Right ventricle myocardium superior (tissue), 1 donor: ENCODE data around the gene NUP35. TPM values are rescaled to one million over a fixed set of nuclear protein-coding genes. Genes with fewer than 3 reads are reported as not detected.
"Not testable (repeated sequence)": the region's sequence is repeated elsewhere in the genome, so short reads cannot be mapped to it uniquely, and the experiment has no call there.

Experiments used
- ATAC-seq: fragments of 200-7000 bp; cut with Tn5 transposase; one replicate; pipeline ENCODE4 v1.9.1; 2020; ENCODE audit warnings: mild to moderate bottlenecking; ENCODE audit not compliant: poor library complexity
- DNase-seq: peaks from one replicate; pipeline ENCODE4 v3.0.0-alpha.2; 2020
- intact Hi-C: fragments of 100-400 bp; cut with DNase I; formaldehyde crosslinking; loops from one replicate; pipeline ENCODE4 v1.11.2; 2022
- total RNA-seq: library from RNA; stranded (reverse); fragmentation: NEBNext Ultra II Directional; extraction: Animal tissue kit (Norgen Biotek cat#: 25700); gene quantifications from one replicate; pipeline ENCODE4 v1.2.1, GENCODE V29; 2021
- donor health status: DM: no; HTN: yes; CAD: no; lungs with severe emphysema.

The NUP35 gene
- total RNA-seq, 1 donor from 2014 or later = 9.6 TPM

DNA sequence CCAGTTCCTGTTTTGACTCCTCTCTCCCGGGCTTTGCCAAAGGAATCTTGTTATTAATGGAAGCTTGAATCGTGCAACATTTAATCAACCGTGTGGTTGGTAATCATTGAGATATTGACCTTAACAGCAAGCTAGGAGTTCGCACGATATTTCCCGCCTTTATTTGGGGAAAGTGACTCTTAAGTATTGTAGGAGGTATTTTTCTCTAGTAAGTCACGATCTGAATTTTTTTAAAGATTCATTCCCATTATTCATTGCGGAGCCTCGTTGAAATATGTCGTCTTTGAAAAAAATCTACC, 663 bp downstream of the NUP35 start:
- no peak for ATAC-seq
- DNase-seq = no peak
- intact Hi-C loops = no loop called here

- DNase-seq (no peak), ATAC-seq (no peak)
- intact Hi-C loops = no loop called here
These were observed 1.6 kb downstream of the NUP35 start for GRCh38 chr2:183125659-183126341.

DNA sequence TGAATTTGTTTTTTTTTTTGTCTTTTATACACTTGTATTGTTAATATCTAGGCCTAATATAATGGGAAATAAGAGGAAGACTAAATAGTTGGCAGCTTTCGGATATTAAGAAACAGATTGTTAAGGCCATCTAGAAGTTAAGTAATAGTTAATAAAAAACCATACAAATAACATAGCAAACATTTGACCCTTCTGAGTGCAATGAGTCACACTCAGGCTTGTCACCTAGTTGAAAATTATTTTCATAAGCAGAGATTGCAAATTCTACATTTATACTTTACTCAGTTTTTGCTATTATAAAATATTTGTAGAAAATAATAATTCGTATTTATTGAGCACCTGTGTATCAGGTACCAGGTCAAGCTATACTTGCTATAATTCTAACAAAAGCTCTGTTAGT, 2.4 kb downstream of the NUP35 start:
- no peak for DNase-seq
- intact Hi-C loops = no loop called here
- no peak for ATAC-seq

DNA sequence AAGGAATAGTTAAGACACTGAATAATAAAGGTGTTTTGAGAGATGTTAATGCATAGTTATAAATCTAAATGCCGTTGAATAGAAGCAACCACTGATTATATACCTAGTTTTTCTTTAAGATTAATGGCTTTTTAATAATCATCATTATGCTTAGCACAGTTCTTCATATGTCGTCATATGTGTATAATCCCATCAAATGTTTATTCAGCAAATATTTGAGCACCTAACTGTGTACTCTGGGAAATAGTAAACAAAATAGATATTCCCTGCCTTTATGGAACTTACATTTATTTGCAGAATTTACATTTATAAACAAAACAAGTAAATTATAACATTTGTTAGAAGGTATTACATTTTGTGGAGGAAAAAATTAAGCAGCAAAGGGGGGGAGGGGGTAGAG, 9.8 kb downstream of the NUP35 start:
- intact Hi-C loops = no loop called here
- no peak for ATAC-seq
- no peak for DNase-seq

GRCh38 chr2:183148955-183149354, 24.7 kb downstream of the NUP35 start:
- intact Hi-C loops = no loop called here
- ATAC-seq (no peak), DNase-seq (no peak)

- intact Hi-C loops = no loop called here
- ATAC-seq (peak; percentile 63), DNase-seq (no peak)
These were observed 25.2 kb downstream of the NUP35 start for GRCh38 chr2:183149489-183149888.

DNA sequence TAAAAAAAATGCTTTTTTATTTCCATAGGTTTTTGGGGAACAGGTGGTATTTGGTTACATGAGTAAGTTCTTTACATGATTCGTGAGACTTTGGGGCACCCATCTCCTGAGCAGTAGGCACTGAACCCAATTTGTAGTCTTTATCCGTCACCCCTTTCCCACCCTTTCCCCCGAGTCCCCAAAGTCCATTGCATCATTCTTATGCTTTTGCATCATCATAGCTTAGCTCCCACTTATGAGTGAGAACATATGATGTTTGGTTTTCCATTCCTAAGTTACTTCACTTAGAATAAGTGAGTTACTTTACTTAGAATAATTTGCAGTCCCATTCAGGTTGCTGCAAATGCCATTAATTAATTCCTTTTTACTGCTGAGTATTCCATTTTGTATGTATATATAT, 28.0 kb downstream of the NUP35 start:
- DNase-seq, ATAC-seq, intact Hi-C loops: not testable (repeated sequence)

DNA sequence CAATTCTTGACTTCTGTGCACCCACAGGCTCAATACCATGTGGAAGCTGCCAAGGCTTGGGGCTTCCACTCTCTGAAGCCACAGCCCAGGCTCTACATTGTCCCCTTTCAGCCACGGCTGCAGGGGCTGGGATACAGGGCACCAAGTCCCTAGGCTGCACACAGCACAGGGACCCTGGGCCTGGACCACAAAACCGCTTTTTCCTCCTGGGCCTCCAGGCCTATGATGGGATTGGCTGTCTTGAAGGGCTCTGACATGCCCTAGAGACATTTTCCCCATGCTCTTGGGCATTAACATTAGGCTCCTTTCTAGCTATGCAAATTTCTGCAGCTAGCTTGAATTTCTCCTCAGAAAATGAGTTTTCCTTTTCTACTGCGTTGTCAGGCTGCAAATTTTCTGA, 29.7 kb downstream of the NUP35 start:
- ATAC-seq (no peak), DNase-seq (no peak)
- intact Hi-C loops = no loop called here

DNA sequence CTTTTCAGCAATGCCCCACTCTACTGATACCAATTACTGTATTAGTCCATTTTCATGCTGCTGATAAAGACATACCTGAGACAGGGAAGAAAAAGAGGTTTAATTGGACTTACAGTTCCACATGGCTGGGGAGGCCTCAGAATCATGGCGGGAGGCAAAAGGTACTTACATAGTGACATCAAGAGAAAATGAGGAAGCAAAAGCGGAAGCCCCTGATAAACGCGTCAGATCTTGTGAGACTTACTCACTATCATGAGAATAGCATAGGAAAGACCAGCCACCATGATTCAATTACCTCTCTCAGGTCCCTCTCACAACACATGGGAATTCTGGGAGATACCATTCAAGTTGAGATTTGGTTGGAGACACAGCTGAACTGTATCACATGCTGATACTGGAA, 30.5 kb downstream of the NUP35 start:
- intact Hi-C loops, ATAC-seq, DNase-seq: not testable (repeated sequence)

GRCh38 chr2:183157131-183157530, 32.9 kb downstream of the NUP35 start:
- ATAC-seq = no peak
- intact Hi-C loops = no loop called here
- DNase-seq = no peak

DNA sequence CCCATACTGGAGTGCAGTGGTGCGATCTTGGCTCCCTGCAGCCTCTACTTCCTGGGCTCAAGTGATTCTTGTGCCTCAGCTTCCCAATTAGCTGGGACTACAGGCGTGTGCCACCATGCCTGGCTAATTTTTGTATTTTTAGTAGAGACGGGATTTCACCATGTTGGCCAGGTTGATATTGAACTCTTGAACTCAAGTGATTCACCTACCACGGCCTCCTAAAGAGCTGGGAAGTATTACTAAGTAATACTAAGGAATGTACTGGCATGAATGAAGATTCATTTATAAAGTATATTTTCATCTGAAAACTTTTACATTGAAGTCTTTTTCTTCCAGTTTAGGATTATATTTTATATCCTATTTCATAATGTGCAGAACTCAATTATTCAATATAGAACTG, 38.1 kb downstream of the NUP35 start:
- ATAC-seq (no peak), DNase-seq (no peak)
- intact Hi-C loops = no loop called here

- intact Hi-C loops = no loop called here
- no peak for ATAC-seq
These were observed 39.8 kb downstream of the NUP35 start for GRCh38 chr2:183163821-183164649.

DNA sequence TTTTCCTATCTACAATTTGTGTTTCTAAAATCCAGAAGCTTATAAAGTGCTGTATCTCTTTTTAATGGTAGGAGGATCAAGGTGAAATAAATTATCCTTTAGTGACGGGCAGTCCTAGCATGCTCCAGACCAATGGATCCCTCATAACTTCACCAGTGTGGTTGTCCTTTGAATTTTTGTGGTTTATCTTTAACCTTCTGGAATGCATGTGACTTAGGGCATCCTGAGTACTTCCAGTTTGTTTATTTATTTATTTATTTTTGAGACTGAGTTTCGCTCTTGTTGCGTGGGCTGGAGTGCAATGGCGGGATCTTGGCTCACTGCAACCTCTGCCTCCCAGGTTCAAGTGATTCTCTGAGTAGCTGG, 40.4 kb downstream of the NUP35 start:
- intact Hi-C loops = no loop called here
- ATAC-seq (no peak), DNase-seq (no peak)

More at GRCh38 chr2:183163821-183164649, 39.8 kb downstream of the NUP35 start:
- no peak for DNase-seq

GRCh38 chr2:183166210-183166609, 42.0 kb downstream of the NUP35 start:
- intact Hi-C loops = no loop called here
- ATAC-seq = no peak
- DNase-seq = no peak

GRCh38 chr2:183166976-183167375, 42.7 kb downstream of the NUP35 start:
- intact Hi-C loops, ATAC-seq: not testable (repeated sequence)

DNA sequence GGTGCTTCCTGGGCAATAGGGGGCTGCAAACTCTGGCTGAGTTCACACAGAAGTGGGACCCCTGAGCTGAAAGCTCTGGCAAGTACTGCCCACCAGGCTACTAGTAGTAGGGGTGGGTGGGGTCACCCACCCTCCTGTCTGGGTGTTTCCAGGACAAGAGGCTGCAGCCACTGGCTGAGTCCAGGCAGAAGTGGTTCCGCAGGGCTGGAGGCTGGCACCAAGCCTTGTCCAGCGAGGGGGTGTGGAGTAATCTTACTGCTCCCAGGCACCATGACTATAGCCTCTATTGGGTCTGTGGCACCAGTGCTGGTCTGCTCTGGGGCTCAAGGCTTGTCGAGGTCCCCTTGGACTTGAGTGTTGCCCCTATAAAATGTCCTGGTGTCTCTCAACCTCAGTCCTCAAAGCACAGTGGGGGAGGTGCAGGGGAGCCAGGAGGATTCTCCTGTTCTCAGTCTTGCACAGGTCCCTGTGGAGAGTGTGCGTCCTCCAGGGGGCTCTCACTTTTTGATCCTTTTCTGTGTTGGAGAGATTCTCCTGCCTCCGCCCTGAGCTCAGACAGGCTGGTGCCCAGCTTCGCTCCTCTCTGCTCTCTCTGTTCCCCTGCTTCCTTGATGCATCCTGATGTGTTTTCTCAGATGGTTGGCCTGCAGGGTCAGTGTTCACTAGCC, 48.1 kb downstream of the NUP35 start:
- ATAC-seq = no peak
- intact Hi-C loops = no loop called here

More at GRCh38 chr2:183166976-183167375, 42.7 kb downstream of the NUP35 start:
- DNase-seq = not testable (repeated sequence)

DNA sequence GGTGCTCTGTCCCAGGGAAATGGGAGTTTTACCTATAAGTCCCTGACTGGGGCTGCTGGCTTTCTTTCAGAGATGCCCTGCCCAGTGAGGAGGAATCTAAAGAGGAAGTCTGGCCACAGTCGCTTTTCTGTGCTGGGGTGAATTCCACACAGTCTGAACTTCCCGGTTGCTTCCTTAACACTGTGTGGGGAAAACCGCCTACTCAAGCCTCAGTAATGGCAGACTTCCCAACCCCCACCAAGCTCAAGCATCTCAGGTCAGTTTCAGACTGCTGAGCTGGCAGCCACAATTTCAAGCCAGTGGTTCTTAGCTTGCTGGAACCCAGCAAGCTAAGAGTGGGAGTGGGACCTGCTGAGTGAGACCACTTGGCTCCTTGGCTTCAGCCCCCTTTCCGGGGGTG, 54.9 kb downstream of the NUP35 start:
- ATAC-seq = no peak
- intact Hi-C loops = no loop called here
- no peak for DNase-seq

More for the DNA sequence above, 48.1 kb downstream of the NUP35 start:
- no peak for DNase-seq

- DNase-seq (no peak), ATAC-seq (no peak)
- intact Hi-C loops = no loop called here
These were observed 61.3 kb downstream of the NUP35 start for GRCh38 chr2:183185534-183185933.

DNA sequence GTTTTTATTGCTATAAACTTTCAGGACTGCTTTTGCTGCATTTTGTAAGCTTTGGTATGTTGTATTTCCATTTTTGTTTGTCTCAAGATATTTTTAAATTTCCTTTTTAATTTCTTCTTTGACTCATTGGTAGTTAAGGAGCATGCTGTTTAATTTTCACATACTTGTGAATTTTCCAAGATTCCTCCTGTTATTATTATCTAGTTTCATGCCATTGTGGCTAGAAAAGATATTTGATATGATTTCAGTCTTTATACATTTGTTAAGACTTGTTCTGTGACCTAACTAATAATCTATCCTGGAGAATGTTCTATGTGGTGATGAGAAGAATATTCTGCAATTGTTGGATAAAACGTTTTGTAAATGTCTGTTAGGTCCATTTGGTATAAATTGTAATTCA, 62.1 kb downstream of the NUP35 start:
- ATAC-seq = no peak
- no peak for DNase-seq
- intact Hi-C loops = no loop called here

GRCh38 chr2:183186766-183187165, 62.5 kb downstream of the NUP35 start:
- intact Hi-C loops = no loop called here
- ATAC-seq = no peak
- DNase-seq = no peak
